HG02623 (cell line): ENCODE measurements around the gene SH2D7.
"Not testable (repeated sequence)": the region's sequence is repeated elsewhere in the genome, so short reads cannot be mapped to it uniquely, and the experiment has no call there.

Source experiments
- ATAC-seq: cut with Tn5 transposase; IDR thresholded peaks from one replicate; pipeline ENCODE4 v1.9.1; 2021; ENCODE audit warnings: moderate library complexity; ENCODE audit not compliant: unreplicated experiment

Gene SH2D7

DNA sequence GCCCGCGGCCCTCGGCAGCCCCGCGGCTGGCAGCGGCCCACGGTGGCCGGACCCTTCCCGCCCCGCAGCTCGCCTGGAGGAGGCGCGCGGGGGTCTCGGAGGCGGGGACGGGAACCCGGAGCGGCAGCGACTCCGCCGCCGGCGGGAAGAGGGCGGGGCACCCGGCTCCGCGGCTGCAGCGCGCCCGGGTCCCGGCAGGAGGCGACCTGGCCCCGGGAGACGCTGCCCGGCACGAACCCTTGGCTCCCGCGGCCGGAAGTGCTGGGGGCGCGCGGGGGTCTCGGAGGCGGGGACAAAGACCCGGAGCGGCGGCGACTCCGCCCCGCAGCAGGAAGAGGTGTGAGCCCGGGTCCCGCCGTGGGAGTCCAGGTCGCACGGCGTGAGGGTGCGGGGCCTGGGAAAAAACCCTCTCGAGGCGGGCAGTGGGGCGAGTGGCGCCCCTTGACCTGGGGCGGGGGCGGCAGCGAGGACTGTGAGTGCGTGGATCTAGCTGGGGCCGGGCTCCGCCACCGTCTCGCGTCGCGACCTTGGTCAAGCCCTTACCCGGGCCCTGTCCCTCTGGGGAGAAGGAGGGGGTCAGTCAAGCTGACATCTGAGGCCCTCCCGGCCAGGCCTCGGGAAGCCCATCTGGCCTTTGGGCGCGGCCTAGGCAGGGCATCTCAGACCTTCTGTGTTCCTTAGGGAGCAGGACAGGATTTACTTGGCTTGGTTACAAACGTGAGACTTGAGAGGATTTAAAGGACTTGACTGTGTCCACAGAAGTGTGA, 39.1 kb downstream of the SH2D7 start, which contains the start of gene CIB2:
CIB2 (minus strand) TSS at position 151 of the 767 bp plus-strand sequence. CDS start 230 bp downstream, outside the sequence.
- ATAC-seq, result peak; percentile 81

DNA sequence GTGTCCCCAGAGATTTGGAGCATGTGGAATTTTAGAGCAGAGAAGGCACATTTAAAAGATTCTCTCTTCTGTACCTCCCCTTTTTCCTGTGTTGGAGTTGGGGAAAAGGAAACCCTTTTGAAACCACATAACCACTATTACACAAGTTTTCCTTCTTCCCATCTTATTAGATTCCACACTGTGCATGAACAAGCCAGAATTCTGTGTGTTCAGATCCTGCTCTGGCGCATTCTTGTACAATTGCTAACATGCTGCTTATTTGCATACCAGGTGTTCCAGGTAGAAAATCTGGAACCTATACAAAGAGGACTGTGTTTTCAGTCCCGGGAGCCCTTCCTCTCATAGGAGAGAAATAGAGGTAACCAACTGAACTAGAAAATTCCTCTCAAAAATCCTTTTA, 41.4 kb downstream of the SH2D7 start:
- no peak for ATAC-seq

DNA sequence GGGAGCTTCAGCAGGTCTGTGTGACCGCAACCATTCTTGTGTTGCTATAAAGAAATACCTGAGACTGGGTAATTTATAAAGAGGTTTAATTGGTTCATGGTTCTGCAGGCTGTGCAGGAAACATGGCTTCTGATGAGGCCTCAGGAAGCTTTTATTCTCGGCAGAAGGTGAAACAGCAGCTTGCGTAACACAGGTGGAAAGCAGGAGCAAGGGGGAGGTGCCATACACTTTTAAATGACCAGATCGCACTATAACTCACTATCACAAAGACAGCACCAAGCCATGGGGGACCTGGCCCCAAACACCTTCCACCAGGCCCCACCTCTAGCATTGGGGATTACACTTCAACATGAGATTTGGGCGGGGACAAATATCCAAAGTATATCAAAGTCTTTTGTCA, 47.2 kb downstream of the SH2D7 start:
- no peak for ATAC-seq

GRCh38 chr15:78140292-78140691, 47.9 kb downstream of the SH2D7 start:
- no peak for ATAC-seq

- ATAC-seq, result no peak
Measured at GRCh38 chr15:78142332-78142731, 50.0 kb downstream of the SH2D7 start.

DNA sequence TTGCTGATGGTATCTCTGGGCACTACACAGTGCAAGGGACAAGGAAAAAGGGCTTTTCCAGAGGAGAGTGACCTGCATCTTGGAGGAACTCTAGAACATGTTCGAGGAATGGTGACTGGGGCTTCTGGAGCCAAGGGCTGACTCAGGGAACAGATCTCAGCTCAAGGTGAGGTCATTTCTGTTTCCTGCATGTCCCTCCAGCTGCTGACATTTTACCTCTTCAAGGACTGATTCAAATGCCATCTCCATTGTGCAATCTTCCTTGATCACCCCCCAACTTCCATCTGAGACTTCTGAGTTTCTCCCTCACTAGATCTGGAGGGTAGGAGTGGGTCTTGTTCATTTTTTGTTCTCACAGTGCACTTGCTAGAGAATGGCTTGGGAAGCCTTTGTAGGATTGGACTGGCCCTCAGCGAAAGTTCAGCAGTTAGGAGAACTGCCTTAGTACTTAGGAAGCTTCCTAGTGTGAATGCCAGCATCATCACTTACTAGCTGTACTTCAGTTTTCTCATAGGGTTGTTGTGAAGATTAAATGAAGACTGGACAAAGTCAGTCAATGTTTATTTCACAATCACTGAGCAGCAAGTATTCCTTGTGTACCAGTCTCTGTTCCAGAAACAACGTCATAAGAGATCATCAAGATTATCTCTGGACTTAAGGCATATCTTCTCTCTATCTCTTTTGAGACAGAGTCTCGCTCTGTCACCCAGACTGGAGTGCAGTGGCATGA, 54.2 kb downstream of the SH2D7 start:
- no peak for ATAC-seq

GRCh38 chr15:78147566-78147965, 55.2 kb downstream of the SH2D7 start:
- no peak for ATAC-seq

- ATAC-seq, result no peak
Measured at GRCh38 chr15:78148392-78149067, 56.2 kb downstream of the SH2D7 start.

GRCh38 chr15:78149068-78149804, 56.9 kb downstream of the SH2D7 start, which contains the start of gene IDH3A:
Gene IDH3A, plus strand, starts transcription at chr15:78149362. Its CDS starts 42 bp downstream, at chr15:78149404.
- ATAC-seq, result peak; percentile 73

- peak; percentile 26 for ATAC-seq
Measured at GRCh38 chr15:78149805-78150751, 57.7 kb downstream of the SH2D7 start.

DNA sequence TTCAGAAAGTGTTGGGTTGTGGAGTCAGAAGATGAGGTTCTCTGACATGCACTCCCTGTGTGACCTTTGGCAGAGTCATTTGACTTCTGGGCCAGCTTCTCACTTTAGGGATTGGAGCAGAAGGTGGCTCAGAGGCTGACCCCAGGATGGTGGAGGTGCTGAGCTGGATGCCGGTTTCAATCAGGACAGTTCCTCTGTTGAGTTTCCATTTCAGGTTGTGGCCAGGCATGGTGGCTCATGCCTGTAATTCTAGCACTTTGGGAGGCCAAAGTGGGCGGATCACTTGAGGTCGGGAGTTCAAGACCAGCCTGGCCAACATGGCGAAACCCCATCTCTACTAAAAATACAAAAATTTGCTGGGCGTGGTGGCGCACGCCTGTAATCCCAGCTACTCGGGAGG, 58.7 kb downstream of the SH2D7 start:
- not testable (repeated sequence) for ATAC-seq
